ENCODE data around the gene IFIT3.
"Not testable (repeated sequence)": the region's sequence is repeated elsewhere in the genome, so short reads cannot be mapped to it uniquely, and the experiment has no call there.

Gene IFIT3

GRCh38 chr10:89335226-89335625 is 7.4 kb downstream of the IFIT3 start:
- DNase-seq (ENCODE audit: low read depth, low spot score) = no peak

DNA sequence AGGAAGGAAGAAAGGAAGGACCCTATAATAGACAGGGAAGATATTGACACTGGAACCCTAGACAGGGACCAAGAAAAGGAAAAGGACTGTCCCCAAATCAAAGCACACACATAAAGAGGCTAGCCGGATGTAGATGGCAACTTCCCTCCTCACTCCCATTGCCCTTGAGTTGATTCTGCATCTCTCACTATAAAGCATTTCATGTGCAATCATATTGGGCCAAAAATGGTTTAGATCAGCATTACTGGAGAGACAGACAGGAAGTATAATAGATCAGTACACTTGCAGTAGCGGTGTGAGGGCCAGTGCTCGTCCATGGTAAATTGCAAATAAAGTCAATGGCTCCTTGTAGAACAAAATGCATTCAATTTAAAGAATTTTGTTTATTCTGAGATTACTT is 8.4 kb downstream of the IFIT3 start:
- no peak for DNase-seq (ENCODE audit: low read depth, low spot score)

DNA sequence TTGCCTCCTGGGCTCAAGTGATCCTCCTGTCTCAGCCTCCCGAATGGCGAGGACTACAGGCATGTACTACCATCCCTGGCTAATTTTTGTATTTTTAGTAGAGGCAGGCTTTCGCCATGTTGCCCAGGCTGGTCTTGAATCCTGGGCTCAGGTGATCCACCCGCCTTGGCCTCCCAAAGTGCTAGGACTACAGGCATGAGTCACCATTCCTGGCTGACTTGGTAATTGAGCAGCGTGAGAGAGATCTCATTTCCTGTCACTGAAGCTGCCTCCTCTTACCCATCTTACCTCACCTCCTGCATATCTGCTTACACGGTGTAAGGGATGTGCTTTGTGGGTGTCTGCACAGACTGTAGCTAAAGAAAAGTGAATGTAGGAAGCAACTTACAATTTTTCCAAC is 9.7 kb downstream of the IFIT3 start:
- DNase-seq (ENCODE audit: low read depth, low spot score) = no peak

DNA sequence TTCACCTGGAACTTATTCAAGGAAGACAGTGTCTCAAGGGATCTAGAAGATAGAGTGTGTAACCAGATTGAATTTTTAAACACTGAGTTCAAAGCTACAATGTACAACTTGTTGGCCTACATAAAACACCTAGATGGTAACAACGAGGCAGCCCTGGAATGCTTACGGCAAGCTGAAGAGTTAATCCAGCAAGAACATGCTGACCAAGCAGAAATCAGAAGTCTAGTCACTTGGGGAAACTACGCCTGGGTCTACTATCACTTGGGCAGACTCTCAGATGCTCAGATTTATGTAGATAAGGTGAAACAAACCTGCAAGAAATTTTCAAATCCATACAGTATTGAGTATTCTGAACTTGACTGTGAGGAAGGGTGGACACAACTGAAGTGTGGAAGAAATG is 10.9 kb downstream of the IFIT3 start:
- no peak for DNase-seq (ENCODE audit: low read depth, low spot score)

- no peak for DNase-seq (ENCODE audit: low read depth, low spot score)
These were observed 12.1 kb downstream of the IFIT3 start for GRCh38 chr10:89339875-89340274.

GRCh38 chr10:89341649-89342048 is 13.9 kb downstream of the IFIT3 start:
- no peak for DNase-seq (ENCODE audit: low read depth, low spot score)

- peak; percentile 66 for DNase-seq (ENCODE audit: low read depth, low spot score)
These were observed 14.6 kb downstream of the IFIT3 start for GRCh38 chr10:89342206-89342958.

DNA sequence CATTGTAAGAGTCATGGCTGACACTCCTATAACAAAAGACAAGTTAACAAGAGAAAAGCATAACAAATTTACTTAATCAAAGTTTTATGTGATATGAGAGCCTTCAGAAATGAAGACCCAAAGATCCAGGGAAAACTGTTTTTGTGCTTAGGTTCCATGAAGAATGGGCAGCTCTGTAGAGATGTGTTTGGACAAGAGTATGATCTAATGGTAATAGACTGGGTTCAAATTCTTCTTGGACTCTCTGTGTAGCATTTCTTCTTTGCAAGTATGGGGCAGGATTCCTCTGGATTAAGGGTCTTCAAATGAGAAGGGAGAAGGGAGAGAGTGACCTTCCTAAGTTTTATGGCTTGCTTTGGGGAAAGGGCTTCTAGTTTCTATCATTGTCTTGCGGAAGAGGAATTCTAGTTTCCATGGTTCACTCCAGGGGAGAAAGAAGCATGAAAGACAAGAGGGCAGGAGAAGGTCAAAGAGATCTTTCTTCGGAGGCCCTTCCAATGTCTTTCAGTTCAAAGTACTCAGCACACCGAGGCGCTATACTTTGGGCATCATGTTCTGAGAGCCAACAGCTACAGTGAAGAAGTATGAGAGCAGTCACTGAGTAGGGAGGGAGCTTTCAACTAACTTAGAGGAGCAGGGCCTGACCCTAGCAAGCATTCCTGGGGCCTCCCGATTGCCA is 15.4 kb downstream of the IFIT3 start:
- no peak for DNase-seq (ENCODE audit: low read depth, low spot score)

DNA sequence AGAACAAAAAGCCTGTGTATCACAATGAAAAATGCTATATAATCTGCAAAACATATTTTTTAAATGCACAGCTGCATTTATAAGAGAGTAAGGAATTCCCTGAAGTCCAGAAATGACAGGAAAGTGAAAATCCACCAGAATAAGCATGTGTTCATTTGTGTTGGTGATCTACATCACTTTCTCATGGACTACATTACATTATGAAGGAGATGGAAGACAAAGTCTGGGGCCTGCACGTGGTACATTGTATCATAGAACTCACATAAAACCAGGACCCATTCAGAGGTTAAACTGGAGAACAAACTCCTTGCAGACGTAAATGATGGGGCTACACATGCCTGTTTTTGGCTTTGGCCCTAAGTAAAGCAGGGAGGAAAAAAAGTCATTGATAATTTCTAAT is 16.4 kb downstream of the IFIT3 start:
- no peak for DNase-seq (ENCODE audit: low read depth, low spot score)

GRCh38 chr10:89345367-89346000 is 17.7 kb downstream of the IFIT3 start:
- DNase-seq (ENCODE audit: low read depth, low spot score) = no peak

GRCh38 chr10:89346405-89347254 is 18.8 kb downstream of the IFIT3 start:
- DNase-seq (ENCODE audit: low read depth, low spot score) = no peak

DNA sequence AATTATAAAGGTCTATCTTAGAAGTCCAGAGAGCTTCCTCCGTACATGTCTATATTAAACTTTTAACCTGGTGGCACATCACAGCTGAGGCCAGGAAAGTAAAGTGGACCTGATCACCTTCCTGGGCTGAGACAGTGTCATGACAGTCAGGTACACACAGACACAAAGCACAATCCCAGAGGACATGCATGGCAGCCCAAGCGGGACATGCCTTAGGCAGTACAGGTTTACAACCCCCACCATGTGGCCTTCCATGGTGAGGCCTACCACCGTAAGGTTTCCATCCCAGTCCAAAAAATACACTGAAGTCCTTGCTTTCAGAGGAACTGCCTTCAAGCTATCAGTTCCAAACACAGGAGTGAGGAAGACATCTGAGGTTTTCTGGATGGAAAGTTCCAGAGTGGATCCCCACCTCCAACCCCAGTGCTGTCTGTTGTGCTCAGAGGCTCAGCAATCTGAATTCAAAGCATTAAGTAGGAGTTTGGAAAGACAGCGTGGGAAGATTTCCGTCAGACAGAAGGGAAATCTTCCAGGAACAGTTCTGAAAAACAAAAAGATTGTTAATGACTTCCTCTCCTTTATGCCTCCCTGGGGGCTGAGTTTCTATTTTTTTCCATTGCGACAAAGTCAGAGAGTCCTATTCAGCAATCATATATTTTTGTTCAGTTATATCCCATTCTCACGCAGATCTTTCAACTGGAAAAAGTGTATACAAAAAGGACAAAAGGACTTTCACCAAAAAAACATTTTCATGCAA is 20.1 kb downstream of the IFIT3 start:
- no peak for DNase-seq (ENCODE audit: low read depth, low spot score)

DNA sequence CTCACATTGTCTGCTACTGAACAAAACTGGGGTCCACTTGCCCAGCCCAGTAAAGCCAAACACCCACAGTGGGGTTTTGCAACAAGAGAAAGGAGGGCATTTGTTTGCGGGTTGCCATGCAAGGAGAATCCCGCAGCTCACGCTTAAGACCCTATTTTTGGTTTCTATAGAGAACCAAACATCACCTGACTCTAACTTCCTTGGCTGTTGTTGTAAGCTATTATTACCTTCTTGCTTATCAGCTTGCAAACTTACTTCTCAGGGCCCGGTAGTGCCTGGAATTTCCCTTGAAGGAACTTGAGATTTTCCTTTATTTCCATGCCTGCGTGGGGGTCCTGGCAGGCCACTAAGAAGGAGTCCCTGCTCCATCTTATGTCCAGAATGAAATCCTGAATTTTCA is 20.7 kb downstream of the IFIT3 start:
- no peak for DNase-seq (ENCODE audit: low read depth, low spot score)

DNA sequence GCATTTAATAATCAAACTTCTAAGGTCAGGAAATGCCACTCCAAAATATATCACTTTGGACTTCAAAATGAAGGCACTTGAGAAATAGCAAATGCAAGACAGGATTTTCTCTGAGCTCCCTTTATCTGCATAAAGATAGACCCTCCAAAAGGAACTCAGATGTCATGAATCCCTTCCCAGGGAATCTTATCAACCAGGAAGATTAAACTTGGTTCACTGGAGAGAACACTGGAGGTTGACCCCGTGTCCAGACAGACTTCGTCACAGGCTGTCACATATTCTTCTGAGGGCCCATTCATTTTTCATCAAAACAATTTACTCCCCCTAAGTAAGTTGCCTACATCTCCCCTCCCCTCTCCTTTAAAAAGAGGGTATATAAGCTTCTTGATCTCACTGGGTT is 21.2 kb downstream of the IFIT3 start:
- no peak for DNase-seq (ENCODE audit: low read depth, low spot score)

- DNase-seq (ENCODE audit: low read depth, low spot score) = not testable (repeated sequence)
These were observed 23.0 kb downstream of the IFIT3 start for GRCh38 chr10:89350631-89351315.

GRCh38 chr10:89351412-89351779 is 23.6 kb downstream of the IFIT3 start:
- DNase-seq (ENCODE audit: low read depth, low spot score) = no peak

- peak; percentile 12 for DNase-seq (ENCODE audit: low read depth, low spot score)
These were observed 24.2 kb downstream of the IFIT3 start for GRCh38 chr10:89351780-89352597.

- no peak for DNase-seq (ENCODE audit: low read depth, low spot score)
These were observed 25.0 kb downstream of the IFIT3 start for GRCh38 chr10:89352802-89353201.

DNA sequence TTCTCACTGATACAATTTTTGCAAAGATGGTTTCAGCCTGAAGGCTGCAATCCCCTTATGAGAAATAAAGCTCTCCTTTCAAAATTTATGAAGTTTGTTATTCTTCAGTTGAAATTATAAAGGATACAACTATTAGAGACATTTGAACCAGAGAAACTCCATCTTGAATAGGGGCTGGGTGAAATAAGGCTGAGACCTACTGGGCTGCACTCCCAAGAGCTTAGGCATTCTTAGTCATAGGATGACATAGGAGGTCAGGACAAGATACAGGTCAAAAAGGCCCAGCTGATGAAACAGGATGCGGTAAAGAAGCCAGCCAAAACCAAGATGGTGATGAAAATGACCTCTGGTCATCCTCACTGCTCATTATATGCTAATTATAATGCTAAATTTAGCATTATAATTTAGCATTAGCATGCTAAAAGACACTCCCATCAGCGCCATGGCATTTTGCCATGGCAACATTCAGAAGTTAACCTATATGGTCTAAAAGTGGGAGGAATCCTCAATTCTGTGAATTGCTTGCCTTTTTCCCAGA is 27.7 kb downstream of the IFIT3 start:
- no peak for DNase-seq (ENCODE audit: low read depth, low spot score)

DNA sequence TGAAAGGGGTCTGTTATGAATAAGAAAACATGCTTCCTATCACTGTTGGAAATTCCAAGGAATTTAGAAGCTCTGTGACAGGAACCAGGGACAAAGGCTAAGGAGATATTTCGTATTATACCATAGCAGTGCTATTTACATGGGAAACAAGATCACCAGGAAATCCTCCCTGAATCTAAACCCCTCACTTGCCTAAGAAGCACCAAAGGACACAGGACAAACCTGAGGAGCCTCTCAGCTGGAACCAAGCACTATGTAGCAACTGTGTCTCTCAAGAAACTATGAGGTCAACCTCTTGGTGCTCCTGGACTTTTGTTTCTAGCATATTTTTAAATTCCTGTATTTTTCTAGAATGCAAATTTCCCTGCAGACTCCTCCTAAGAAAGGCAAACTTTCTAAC is 29.3 kb downstream of the IFIT3 start:
- no peak for DNase-seq (ENCODE audit: low read depth, low spot score)
